H9 (cell line): ENCODE measurements around the gene LIPC. TPM values are rescaled to one million over a fixed set of nuclear protein-coding genes. Genes with fewer than 3 reads are reported as not detected.

Source experiments
- DNase-seq: peaks from one replicate; pipeline ENCODE4 v3.0.0-alpha.2; 2017
- H2AFZ ChIP-seq: one replicate; pipeline ENCODE4 v1.6.1; 2013; ENCODE audit warnings: mild to moderate bottlenecking, low read length, control low read depth, moderate library complexity
- H2AK5ac ChIP-seq: 2 replicates; pipeline ENCODE4 v1.6.1; 2013; ENCODE audit warnings: low read length, control low read depth, mixed read lengths; ENCODE audit not compliant: insufficient read length
- H2BK120ac ChIP-seq: one replicate; pipeline ENCODE4 v1.6.1; 2013; ENCODE audit warnings: low read depth, mild to moderate bottlenecking, low read length, control low read depth, inconsistent platforms; ENCODE audit not compliant: poor library complexity, severe bottlenecking
- H2BK12ac ChIP-seq: 2 replicates; pipeline ENCODE4 v1.6.1; 2013; ENCODE audit warnings: low read length, control low read depth, mixed read lengths, low read depth; ENCODE audit not compliant: insufficient read length
- H2BK15ac ChIP-seq: 2 replicates; pipeline ENCODE4 v1.6.1; 2013; ENCODE audit warnings: low read depth, low read length, control low read depth
- H2BK20ac ChIP-seq: one replicate; pipeline ENCODE4 v1.6.1; 2013; ENCODE audit warnings: low read depth, mild to moderate bottlenecking, low read length, control low read depth, inconsistent platforms; ENCODE audit not compliant: poor library complexity, severe bottlenecking
- H2BK5ac ChIP-seq: 2 replicates; pipeline ENCODE4 v1.6.1; 2013; ENCODE audit warnings: low read length, control low read depth, mixed read lengths; ENCODE audit not compliant: insufficient read length
- H3K14ac ChIP-seq: 2 replicates; pipeline ENCODE4 v1.6.1; 2013; ENCODE audit warnings: low read length, control low read depth; ENCODE audit not compliant: insufficient read depth
- H3K18ac ChIP-seq: 2 replicates; pipeline ENCODE4 v1.6.1; 2013; ENCODE audit warnings: low read depth, mild to moderate bottlenecking, mixed read lengths, low read length, control low read depth; ENCODE audit not compliant: insufficient read length
- H3K23ac ChIP-seq: 2 replicates; pipeline ENCODE4 v1.6.1; 2013; ENCODE audit warnings: low read length, control low read depth, mixed read lengths, low read depth; ENCODE audit not compliant: insufficient read length
- H3K23me2 ChIP-seq: 2 replicates; pipeline ENCODE4 v1.6.1; 2013; ENCODE audit warnings: low read depth, mild to moderate bottlenecking, mixed read lengths, low read length, control low read depth; ENCODE audit not compliant: insufficient read length, poor library complexity, severe bottlenecking
- H3K27ac ChIP-seq: 2 replicates; pipeline ENCODE4 v1.5.1; 2013; ENCODE audit warnings: low read length, control low read depth, mixed read lengths, low read depth; ENCODE audit not compliant: insufficient read length
- H3K27me3 ChIP-seq: 2 replicates; pipeline ENCODE4 v1.6.1; 2013; ENCODE audit warnings: low read length, control low read depth, inconsistent platforms; ENCODE audit not compliant: insufficient read depth
- H3K4ac ChIP-seq: 2 replicates; pipeline ENCODE4 v1.6.1; 2013; ENCODE audit warnings: low read depth, mild to moderate bottlenecking, control low read depth, inconsistent platforms, low read length, moderate library complexity
- H3K4me1 ChIP-seq: 2 replicates; pipeline ENCODE4 v1.6.1; 2013; ENCODE audit warnings: low read length, control low read depth, inconsistent platforms; ENCODE audit not compliant: insufficient read depth
- H3K4me2 ChIP-seq: 2 replicates; pipeline ENCODE4 v1.6.1; 2013; ENCODE audit warnings: low read length, control low read depth, mixed read lengths; ENCODE audit not compliant: insufficient read length, insufficient read depth
- H3K56ac ChIP-seq: 2 replicates; pipeline ENCODE4 v1.6.1; 2013; ENCODE audit warnings: low read depth, mild to moderate bottlenecking, mixed read lengths, low read length, control low read depth; ENCODE audit not compliant: insufficient read length
- H3K79me1 ChIP-seq: 2 replicates; pipeline ENCODE4 v1.6.1; 2013; ENCODE audit warnings: low read depth, mild to moderate bottlenecking, moderate library complexity, low read length, control low read depth, inconsistent platforms; ENCODE audit not compliant: insufficient read depth, poor library complexity, severe bottlenecking
- H3K79me2 ChIP-seq: 2 replicates; pipeline ENCODE4 v1.6.1; 2013; ENCODE audit warnings: low read length, control low read depth, inconsistent platforms; ENCODE audit not compliant: insufficient read depth
- H3K9ac ChIP-seq: 2 replicates; pipeline ENCODE4 v1.6.1; 2013; ENCODE audit warnings: low read length, control low read depth, mixed read lengths; ENCODE audit not compliant: insufficient read length; ENCODE audit errors: extremely low read depth
- H3K9me3 ChIP-seq: one replicate; pipeline ENCODE4 v1.6.1; 2013; ENCODE audit warnings: low read depth, low read length, inconsistent platforms; ENCODE audit not compliant: control insufficient read depth
- H3T11ph ChIP-seq: one replicate; pipeline ENCODE4 v1.6.1; 2013; ENCODE audit warnings: mild to moderate bottlenecking, low read length, control low read depth, inconsistent platforms
- H4K20me1 ChIP-seq: one replicate; pipeline ENCODE4 v1.6.1; 2013; ENCODE audit not compliant: control insufficient read depth, insufficient read length, insufficient read depth
- H4K5ac ChIP-seq: 2 replicates; pipeline ENCODE4 v1.6.1; 2013; ENCODE audit warnings: low read depth, mild to moderate bottlenecking, mixed read lengths, low read length, control low read depth; ENCODE audit not compliant: insufficient read length
- H4K8ac ChIP-seq: replicated peaks from 2 replicates; pipeline ENCODE4 v1.6.1; 2013; ENCODE audit warnings: low read length, control low read depth, mixed read lengths, low read depth; ENCODE audit not compliant: insufficient read length
- H4K91ac ChIP-seq: 2 replicates; pipeline ENCODE4 v1.6.1; 2013; ENCODE audit warnings: low read depth, mild to moderate bottlenecking, moderate library complexity, mixed read lengths, low read length, control low read depth; ENCODE audit not compliant: insufficient read length
- H3K27ac Mint-ChIP-seq, 3 experiments: 2 replicates in 2 of 3; 3 replicates in 1 of 3; pipeline ENCODE4 v1.8.0; 2020 to 2021; ENCODE audit warnings: mixed read lengths in 3 of 3, mild to moderate bottlenecking in 1 of 3, moderate library complexity in 1 of 3
- H3K27me3 Mint-ChIP-seq: 2 replicates; pipeline ENCODE4 v1.8.0; 2021; ENCODE audit warnings: low read depth, mild to moderate bottlenecking, moderate library complexity, mixed read lengths
- H3K36me3 Mint-ChIP-seq, 3 experiments: 2 replicates in 2 of 3; 3 replicates in 1 of 3; pipeline ENCODE4 v1.8.0; 2020 to 2021; ENCODE audit warnings: low read depth in 3 of 3, mixed read lengths in 3 of 3; ENCODE audit not compliant: insufficient read depth in 1 of 3
- H3K4me1 Mint-ChIP-seq, 2 experiments: 2 replicates each; pipeline ENCODE4 v1.8.0; 2020; ENCODE audit warnings: mixed read lengths in 2 of 2
- H3K4me3 Mint-ChIP-seq, 2 experiments: 2 replicates in 1 of 2; 3 replicates in 1 of 2; pipeline ENCODE4 v1.8.0; 2020 to 2021; ENCODE audit warnings: mild to moderate bottlenecking in 2 of 2, mixed read lengths in 2 of 2, moderate library complexity in 1 of 2
- H3K9me3 Mint-ChIP-seq, 2 experiments: 2 replicates in 1 of 2; 3 replicates in 1 of 2; pipeline ENCODE4 v1.8.0; 2020; ENCODE audit warnings: mild to moderate bottlenecking in 2 of 2, mixed read lengths in 2 of 2, moderate library complexity in 1 of 2
- CTCF ChIP-seq: fragments of 200-600 bp; sonication (generic); conservative IDR thresholded peaks from 3 replicates; pipeline ENCODE4 v1.8.0; 2021; ENCODE audit warnings: antibody characterized with exemption, mild to moderate bottlenecking
- WGBS: extraction: QIAGEN DNeasy Blood & Tissue Kit; methylation state at CpG from one replicate; pipeline ENCODE4 v1.1.7; 2013; ENCODE audit warnings: missing lambda C conversion rate, low lambda C conversion rate, mixed read lengths; ENCODE audit not compliant: insufficient read length; ENCODE audit errors: extremely low coverage; 5-methylcytosine and 5-hydroxymethylcytosine counted together
- total RNA-seq: library from RNA; stranded (reverse); gene quantifications from 2 replicates; pipeline ENCODE4 v1.2.1, GENCODE V29; 2021

Gene LIPC
- total RNA-seq, 1 experiment from 2014 or later: not detected

- H2BK120ac ChIP-seq: no peak overlapping the region
- no peak overlapping the region for H2AFZ ChIP-seq
- no peak overlapping the region for H3K4ac ChIP-seq
- no peak overlapping the region for H3K14ac ChIP-seq
- no peaks in the 10 kb centered on the region for H3K23me2 ChIP-seq
- no peaks in the 10 kb centered on the region for H4K20me1 ChIP-seq
- H2BK12ac ChIP-seq: no peak overlapping the region
- no peak overlapping the region for H3K27ac ChIP-seq
- H2BK20ac ChIP-seq: no peak overlapping the region
- H3K4me1 Mint-ChIP-seq: peaks cover 17 to 20% of the 10 kb centered on the region in 2 experiments
- H3K9me3 ChIP-seq: no peaks in the 10 kb centered on the region
- H3K36me3 Mint-ChIP-seq: no peaks in the 10 kb centered on the region
- no peak overlapping the region for H3K27ac Mint-ChIP-seq
- H4K8ac ChIP-seq: no peak overlapping the region
- no peak overlapping the region for H3K23ac ChIP-seq
- H3K9ac ChIP-seq: no peak overlapping the region
- no peak overlapping the region for H3K18ac ChIP-seq
- H4K91ac ChIP-seq: no peak overlapping the region
- H2BK5ac ChIP-seq: no peak overlapping the region
- no peaks in the 10 kb centered on the region for H3K27me3 ChIP-seq
- no peak overlapping the region for H3T11ph ChIP-seq
- no peak overlapping the region for H3K4me3 Mint-ChIP-seq
- H3K4me2 ChIP-seq: no peak overlapping the region
- no peak overlapping the region for H2AK5ac ChIP-seq
- no peaks in the 10 kb centered on the region for H3K9me3 Mint-ChIP-seq
- no peak overlapping the region for H3K56ac ChIP-seq
- H4K5ac ChIP-seq: no peak overlapping the region
- DNase-seq: no peak
- H3K79me2 ChIP-seq: no peaks in the 10 kb centered on the region
- H3K79me1 ChIP-seq: no peaks in the 10 kb centered on the region
- TF ChIP-seq CTCF: no peak
- H3K4me1 ChIP-seq: peaks cover 3% of the 10 kb centered on the region; the same call in 1 of the 2 replicates
- WGBS: no CpG with 5 or more reads among the region's 9 CpGs
- H2BK15ac ChIP-seq: no peak overlapping the region
- no peaks in the 10 kb centered on the region; the same call in 1 of the 2 replicates for H3K27me3 Mint-ChIP-seq
These were observed 88.7 kb downstream of the LIPC start for GRCh38 chr15:58520464-58520863.
